Measurements from ENCODE around the gene FAM3A.

DNA sequence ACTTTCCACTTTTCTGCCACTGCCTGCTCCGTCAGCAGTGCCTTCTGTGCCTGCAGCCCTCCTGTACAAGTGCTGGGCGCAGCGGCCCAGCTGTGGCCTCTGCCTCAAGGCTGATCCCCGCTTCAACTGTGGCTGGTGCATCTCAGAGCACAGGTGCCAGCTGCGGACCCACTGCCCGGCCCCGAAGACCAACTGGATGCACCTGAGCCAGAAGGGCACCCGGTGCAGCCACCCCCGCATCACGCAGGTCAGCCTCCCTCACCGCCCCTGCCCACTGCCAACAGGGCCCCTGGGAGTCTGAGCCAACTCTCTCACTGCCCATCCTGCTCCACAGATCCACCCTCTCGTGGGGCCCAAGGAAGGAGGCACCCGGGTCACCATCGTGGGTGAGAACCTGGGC lies 50.4 kb downstream of the FAM3A start:
- TF ChIP-seq, protein P1, sequence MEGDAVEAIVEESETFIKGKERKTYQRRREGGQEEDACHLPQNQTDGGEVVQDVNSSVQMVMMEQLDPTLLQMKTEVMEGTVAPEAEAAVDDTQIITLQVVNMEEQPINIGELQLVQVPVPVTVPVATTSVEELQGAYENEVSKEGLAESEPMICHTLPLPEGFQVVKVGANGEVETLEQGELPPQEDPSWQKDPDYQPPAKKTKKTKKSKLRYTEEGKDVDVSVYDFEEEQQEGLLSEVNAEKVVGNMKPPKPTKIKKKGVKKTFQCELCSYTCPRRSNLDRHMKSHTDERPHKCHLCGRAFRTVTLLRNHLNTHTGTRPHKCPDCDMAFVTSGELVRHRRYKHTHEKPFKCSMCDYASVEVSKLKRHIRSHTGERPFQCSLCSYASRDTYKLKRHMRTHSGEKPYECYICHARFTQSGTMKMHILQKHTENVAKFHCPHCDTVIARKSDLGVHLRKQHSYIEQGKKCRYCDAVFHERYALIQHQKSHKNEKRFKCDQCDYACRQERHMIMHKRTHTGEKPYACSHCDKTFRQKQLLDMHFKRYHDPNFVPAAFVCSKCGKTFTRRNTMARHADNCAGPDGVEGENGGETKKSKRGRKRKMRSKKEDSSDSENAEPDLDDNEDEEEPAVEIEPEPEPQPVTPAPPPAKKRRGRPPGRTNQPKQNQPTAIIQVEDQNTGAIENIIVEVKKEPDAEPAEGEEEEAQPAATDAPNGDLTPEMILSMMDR (IDR thresholded peaks at IDR 0.05) = no peak
- TF ChIP-seq POLR2A (IDR thresholded peaks at IDR 0.05) = no peak

All from transverse colon (tissue), 3 donors.